Tibial nerve (tissue), 4 donors: ENCODE measurements around the gene AP2A2. TPM values are rescaled to one million over a fixed set of nuclear protein-coding genes. Genes with fewer than 3 reads are reported as not detected.

ENCODE experiments used
- DNase-seq, 2 donors: peaks; one replicate each; pipeline ENCODE4 v3.0.0-alpha.2; 2019; ENCODE audit warnings: low spot score in 2 of 2
- H3K27ac ChIP-seq, 4 donors: fragments of 200-600 bp; sonication (generic) in 3 of 4; one replicate each; pipeline ENCODE4 v1.5.1; 2017 to 2019; ENCODE audit warnings: mild to moderate bottlenecking in 1 of 4
- H3K27me3 ChIP-seq, 2 donors: fragments of 200-600 bp; sonication (generic) in 1 of 2; one replicate each; pipeline versions ENCODE4 v1.5.1 to v1.6.0; 2017 to 2019
- H3K36me3 ChIP-seq, 3 donors: fragments of 200-600 bp; sonication (generic); one replicate each; pipeline ENCODE4 v1.5.1; 2018 to 2019
- H3K4me1 ChIP-seq, 4 donors: fragments of 200-600 bp; sonication (generic) in 3 of 4; one replicate each; pipeline ENCODE4 v1.5.1; 2017 to 2019
- H3K4me3 ChIP-seq, 4 donors: fragments of 200-600 bp; sonication (generic) in 3 of 4; one replicate each; pipeline ENCODE4 v1.5.1; 2017 to 2019; ENCODE audit warnings: mild to moderate bottlenecking in 1 of 4, moderate library complexity in 1 of 4
- H3K9me3 ChIP-seq, 4 donors: fragments of 200-600 bp; sonication (generic) in 3 of 4; one replicate each; pipeline ENCODE4 v1.5.1; 2017 to 2019
- EP300 ChIP-seq, 2 donors: sonication (generic); formaldehyde crosslinking; IDR thresholded peaks; one replicate each; pipeline ENCODE4 v1.6.1; 2017; ENCODE audit warnings: antibody characterized with exemption in 2 of 2, mild to moderate bottlenecking in 1 of 2
- POLR2A ChIP-seq, 2 donors: fragments of 450-650 bp; IDR thresholded peaks; one replicate each; pipeline ENCODE4 v1.6.1; 2017; ENCODE audit warnings: antibody characterized with exemption in 2 of 2, mild to moderate bottlenecking in 2 of 2, moderate library complexity in 2 of 2
- WGBS, 2 donors: methylation state at CpG; one replicate each; pipeline ENCODE4 v1.1.5; 2018; 5-methylcytosine and 5-hydroxymethylcytosine counted together
- total RNA-seq, 4 donors: library from RNA; depleted of rRNA; stranded (reverse); fragments of >200 nt; gene quantifications; one replicate each; pipeline ENCODE4 v1.1.0, GENCODE V29; 2016
- TF ChIP-seq, protein P1 (sequence below), 5 experiments: fragments of 200-600 bp in 3 of 5; fragments of 450-650 bp in 2 of 5; sonication (generic) in 3 of 5; IDR thresholded peaks; one replicate each; pipeline ENCODE4 v1.5.1; 2016 to 2019; ENCODE audit warnings: antibody characterized with exemption in 5 of 5, mild to moderate bottlenecking in 3 of 5, moderate library complexity in 2 of 5

The AP2A2 gene
- total RNA-seq, 4 donors from 2014 or later = 70.8 to 136 (median 90.3) TPM

DNA sequence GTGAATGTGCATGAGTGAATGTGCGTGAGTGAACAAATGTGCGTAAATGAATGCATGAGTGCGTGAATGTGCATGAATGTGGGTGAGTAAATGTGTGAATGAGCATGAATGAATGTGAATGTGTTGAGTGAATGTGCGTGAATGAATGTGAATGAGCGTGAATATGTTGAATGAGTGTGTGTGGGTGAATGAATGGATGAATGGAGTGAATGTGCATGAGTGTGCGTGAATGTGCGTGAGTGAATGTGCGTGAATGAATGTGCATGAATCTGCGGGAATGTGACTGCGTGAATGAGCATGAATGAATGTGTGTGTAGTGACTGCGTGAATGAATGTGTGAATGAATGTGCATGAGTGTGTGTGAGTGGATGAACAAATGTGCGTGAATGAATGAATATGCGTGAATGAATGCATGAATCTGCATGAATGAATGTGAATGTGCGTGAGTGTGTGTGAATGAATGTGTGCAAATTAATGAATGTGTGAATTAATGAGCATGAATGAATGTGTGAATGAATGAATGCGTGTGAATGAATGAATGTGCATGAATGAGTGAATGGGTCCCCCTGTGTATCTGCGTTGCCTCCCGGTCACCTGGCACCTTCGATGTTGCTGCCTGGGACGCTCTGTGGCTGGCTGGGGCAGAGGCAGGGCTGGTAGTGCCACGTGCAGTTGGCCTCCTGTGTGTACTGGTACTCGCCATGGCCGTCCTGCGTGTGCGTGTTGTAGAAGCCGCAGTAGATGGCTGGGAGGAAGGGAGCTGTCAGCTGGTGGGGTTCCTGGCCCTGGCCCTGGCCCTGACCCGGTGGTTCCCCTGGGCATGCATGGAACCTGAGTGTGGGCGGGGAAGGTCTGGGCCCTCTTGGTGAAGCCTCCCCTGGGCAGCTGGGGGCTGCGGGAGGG is 97.5 kb downstream of the AP2A2 start:
- no peak for DNase-seq
- WGBS, 2 donors = 86 to 92% methylated on average over 22 to 26 of the region's 28 CpGs

DNA sequence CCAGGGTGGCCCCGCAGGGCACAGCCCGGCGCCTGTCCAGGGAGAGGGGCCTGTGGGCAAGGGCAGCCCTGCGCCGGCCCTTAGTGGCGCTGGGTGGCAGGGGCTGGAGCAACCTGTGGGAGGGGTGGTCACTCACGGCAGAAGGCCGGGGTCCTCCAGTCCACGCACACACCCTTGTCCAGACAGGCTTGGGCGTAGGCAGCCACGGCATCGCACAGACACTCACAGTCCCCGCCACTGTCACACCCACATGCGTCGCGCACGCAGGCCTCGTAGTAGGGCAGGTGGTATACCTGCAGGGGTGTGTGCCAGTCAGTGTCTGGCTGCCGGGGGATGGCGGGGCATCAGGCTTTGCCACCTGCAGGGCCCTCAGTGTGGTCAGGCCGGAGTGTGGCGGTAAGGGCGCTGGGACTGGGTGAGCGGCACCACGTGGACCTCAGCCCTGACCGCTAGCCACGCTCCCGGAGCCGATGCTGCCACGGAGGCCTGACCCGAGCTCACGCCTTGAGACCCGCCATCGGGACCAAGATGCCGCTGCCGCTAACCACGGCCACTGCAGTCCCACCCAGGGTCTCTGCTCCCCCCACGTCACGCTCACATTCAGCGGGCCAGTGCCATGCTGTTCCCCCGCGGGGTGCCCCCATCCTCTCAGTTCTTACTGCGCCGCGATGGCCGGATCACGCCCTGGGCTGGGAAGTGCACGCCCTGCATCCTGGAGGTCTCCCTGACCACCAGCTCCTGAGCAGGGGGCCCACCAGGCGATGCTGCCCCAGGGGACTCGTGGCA is 98.3 kb downstream of the AP2A2 start:
- TF ChIP-seq POLR2A (IDR thresholded peaks at IDR 0.05) = no peak
- TF ChIP-seq EP300 (IDR thresholded peaks at IDR 0.05) = no peak
- TF ChIP-seq, protein P1, sequence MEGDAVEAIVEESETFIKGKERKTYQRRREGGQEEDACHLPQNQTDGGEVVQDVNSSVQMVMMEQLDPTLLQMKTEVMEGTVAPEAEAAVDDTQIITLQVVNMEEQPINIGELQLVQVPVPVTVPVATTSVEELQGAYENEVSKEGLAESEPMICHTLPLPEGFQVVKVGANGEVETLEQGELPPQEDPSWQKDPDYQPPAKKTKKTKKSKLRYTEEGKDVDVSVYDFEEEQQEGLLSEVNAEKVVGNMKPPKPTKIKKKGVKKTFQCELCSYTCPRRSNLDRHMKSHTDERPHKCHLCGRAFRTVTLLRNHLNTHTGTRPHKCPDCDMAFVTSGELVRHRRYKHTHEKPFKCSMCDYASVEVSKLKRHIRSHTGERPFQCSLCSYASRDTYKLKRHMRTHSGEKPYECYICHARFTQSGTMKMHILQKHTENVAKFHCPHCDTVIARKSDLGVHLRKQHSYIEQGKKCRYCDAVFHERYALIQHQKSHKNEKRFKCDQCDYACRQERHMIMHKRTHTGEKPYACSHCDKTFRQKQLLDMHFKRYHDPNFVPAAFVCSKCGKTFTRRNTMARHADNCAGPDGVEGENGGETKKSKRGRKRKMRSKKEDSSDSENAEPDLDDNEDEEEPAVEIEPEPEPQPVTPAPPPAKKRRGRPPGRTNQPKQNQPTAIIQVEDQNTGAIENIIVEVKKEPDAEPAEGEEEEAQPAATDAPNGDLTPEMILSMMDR (IDR thresholded peaks at IDR 0.05) = no peak

More for the DNA sequence above, 97.5 kb downstream of the AP2A2 start:
- H3K4me1 ChIP-seq = no peaks in the 10 kb centered on the region
- no peak overlapping the region for H3K4me3 ChIP-seq
- no peak overlapping the region for H3K27ac ChIP-seq
- H3K27me3 ChIP-seq = no peaks in the 10 kb centered on the region
- TF ChIP-seq POLR2A (IDR thresholded peaks at IDR 0.05) (no peak), EP300 (IDR thresholded peaks at IDR 0.05) (no peak)
- TF ChIP-seq, protein P1 (IDR thresholded peaks at IDR 0.05) = no peak
- H3K9me3 ChIP-seq = no peaks in the 10 kb centered on the region
- H3K36me3 ChIP-seq = peaks cover 0 to 49% (median 0%) of the 10 kb centered on the region in 3 donors

DNA sequence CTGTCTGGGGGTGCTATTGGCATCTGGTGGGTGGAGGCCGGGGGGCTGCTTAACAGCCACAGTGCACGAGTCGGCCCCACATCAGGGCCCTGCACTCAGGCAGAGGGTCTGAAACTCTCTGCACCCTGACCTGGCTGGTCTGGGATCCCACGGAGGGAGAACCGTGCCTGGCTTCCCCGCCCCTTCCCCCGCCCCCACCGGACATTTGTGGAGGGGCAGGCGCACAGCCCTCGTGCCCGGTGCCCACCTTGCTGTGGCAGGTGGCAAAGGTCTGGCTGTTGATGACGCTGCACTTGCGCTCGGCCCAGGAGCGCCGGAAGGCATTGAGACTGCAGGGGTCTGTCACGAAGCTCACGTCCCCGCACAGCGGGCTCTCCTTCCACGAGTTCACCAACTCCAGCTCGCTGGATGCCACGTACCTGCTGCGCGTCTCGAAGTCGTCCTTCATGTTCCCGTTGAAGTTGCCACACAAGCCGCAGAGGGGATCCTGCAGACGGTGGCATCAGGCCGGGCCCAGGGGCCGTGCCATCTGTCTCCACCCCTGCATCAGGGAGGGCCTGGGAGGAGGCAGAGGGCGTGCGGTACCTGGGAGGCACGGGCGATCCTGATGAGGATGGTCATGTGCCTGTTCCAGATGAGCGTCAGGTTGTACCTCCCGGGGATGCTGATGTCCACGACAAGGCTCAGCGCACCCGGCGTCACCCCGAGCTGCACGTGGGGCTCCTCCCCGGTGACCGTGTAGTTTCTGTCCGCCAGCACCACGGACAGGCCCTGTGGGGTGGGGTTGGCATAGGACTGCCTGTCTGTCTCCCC is 99.1 kb downstream of the AP2A2 start:
- Histone ChIP-seq H3K36me3 (peaks cover 0 to 39% (median 0%) of the 10 kb centered on the region in 3 donors), H3K9me3 (no peaks in the 10 kb centered on the region), H3K4me3 (no peak overlapping the region), H3K27me3 (no peaks in the 10 kb centered on the region), H3K27ac (no peak overlapping the region), H3K4me1 (no peaks in the 10 kb centered on the region)
- DNase-seq = no peak
- TF ChIP-seq EP300 (IDR thresholded peaks at IDR 0.05) (no peak), POLR2A (IDR thresholded peaks at IDR 0.05) (no peak)
- TF ChIP-seq, protein P1 (IDR thresholded peaks at IDR 0.05) = no peak
- 81 to 86% methylated on average over 41 to 42 of the region's 48 CpGs for WGBS, 2 donors

More for the DNA sequence above, 98.3 kb downstream of the AP2A2 start:
- Histone ChIP-seq H3K9me3 (no peaks in the 10 kb centered on the region), H3K36me3 (peaks cover 0 to 46% (median 0%) of the 10 kb centered on the region in 3 donors), H3K4me3 (no peak overlapping the region), H3K4me1 (no peaks in the 10 kb centered on the region), H3K27me3 (no peaks in the 10 kb centered on the region), H3K27ac (no peak overlapping the region)
- no peak for DNase-seq
- 94 to 97% methylated on average over 30 to 38 of the region's 50 CpGs for WGBS, 2 donors

GRCh38 chr11:1025410-1026162 is 99.9 kb downstream of the AP2A2 start:
- no peak for DNase-seq
- Histone ChIP-seq H3K27ac (no peak overlapping the region), H3K27me3 (no peaks in the 10 kb centered on the region), H3K4me1 (no peaks in the 10 kb centered on the region), H3K4me3 (no peak overlapping the region), H3K36me3 (peaks cover 0 to 39% (median 0%) of the 10 kb centered on the region in 3 donors), H3K9me3 (no peaks in the 10 kb centered on the region)
- TF ChIP-seq POLR2A (IDR thresholded peaks at IDR 0.05) (no peak), EP300 (IDR thresholded peaks at IDR 0.05) (no peak)
- TF ChIP-seq, protein P1 (IDR thresholded peaks at IDR 0.05) = no peak
- 62 to 73% methylated on average over 21 to 28 of the region's 35 CpGs for WGBS, 2 donors
